GM23338 (cell line): ENCODE measurements around the gene PCIF1. TPM values are rescaled to one million over a fixed set of nuclear protein-coding genes. Genes with fewer than 3 reads are reported as not detected.

ENCODE experiments used
- ATAC-seq: fragments of 200-7000 bp; cut with Tn5 transposase; 3 replicates; pipeline ENCODE4 v1.9.1; 2020
- DNase-seq: peaks from one replicate; pipeline ENCODE4 v3.0.0-alpha.2; 2015; ENCODE audit warnings: low spot score
- H2AFZ ChIP-seq: fragments of 200-600 bp; sonication (generic); 2 replicates; pipeline ENCODE4 v1.8.0; 2016; ENCODE audit warnings: antibody characterized with exemption, mild to moderate bottlenecking, moderate library complexity
- H3F3A ChIP-seq: fragments of 200-600 bp; sonication (generic); replicated peaks from 2 replicates; pipeline ENCODE4 v1.8.0; 2017; ENCODE audit warnings: antibody characterized with exemption, mixed run types, low read depth
- H3K27ac ChIP-seq: fragments of 200-600 bp; sonication (generic); 2 replicates; pipeline ENCODE4 v1.6.1; 2016; ENCODE audit warnings: low read depth
- H3K27me3 ChIP-seq: fragments of 200-600 bp; sonication (generic); 2 replicates; pipeline ENCODE4 v1.8.0; 2016; ENCODE audit warnings: mild to moderate bottlenecking, mixed run types, moderate library complexity; ENCODE audit not compliant: insufficient read depth
- H3K36me3 ChIP-seq: fragments of 200-600 bp; sonication (generic); 2 replicates; pipeline ENCODE4 v1.8.0; 2016; ENCODE audit warnings: mild to moderate bottlenecking; ENCODE audit not compliant: insufficient read depth
- H3K4me1 ChIP-seq: fragments of 200-600 bp; sonication (generic); 2 replicates; pipeline ENCODE4 v1.8.0; 2016; ENCODE audit warnings: mild to moderate bottlenecking, moderate library complexity; ENCODE audit not compliant: insufficient read depth
- H3K4me2 ChIP-seq: fragments of 200-600 bp; sonication (generic); 2 replicates; pipeline ENCODE4 v1.7.1; 2017; ENCODE audit warnings: mixed run types
- H3K4me3 ChIP-seq: fragments of 200-600 bp; sonication (generic); 2 replicates; pipeline ENCODE4 v1.6.1; 2016; ENCODE audit warnings: mixed run types
- H3K79me2 ChIP-seq: fragments of 200-600 bp; sonication (generic); replicated peaks from 2 replicates; pipeline ENCODE4 v1.8.0; 2017; ENCODE audit warnings: mild to moderate bottlenecking; ENCODE audit not compliant: insufficient read depth
- H3K9me2 ChIP-seq: fragments of 200-600 bp; sonication (generic); 2 replicates; pipeline ENCODE4 v1.8.0; 2017; ENCODE audit not compliant: insufficient read depth
- H4K20me1 ChIP-seq: fragments of 200-600 bp; sonication (generic); replicated peaks from 2 replicates; pipeline ENCODE4 v1.8.0; 2017; ENCODE audit warnings: mild to moderate bottlenecking; ENCODE audit not compliant: insufficient read depth
- H3K27ac Mint-ChIP-seq: 2 replicates; pipeline ENCODE4 v1.8.0; 2020; ENCODE audit warnings: inconsistent platforms, mild to moderate bottlenecking, moderate library complexity, mixed read lengths
- H3K27me3 Mint-ChIP-seq: 3 replicates; pipeline ENCODE4 v1.8.0; 2022; ENCODE audit warnings: low read depth, mild to moderate bottlenecking, moderate library complexity, mixed read lengths, inconsistent platforms; ENCODE audit not compliant: insufficient read depth, poor library complexity
- H3K36me3 Mint-ChIP-seq: 3 replicates; pipeline ENCODE4 v1.8.0; 2021; ENCODE audit warnings: low read depth, mild to moderate bottlenecking, inconsistent platforms, moderate library complexity, mixed read lengths
- H3K4me1 Mint-ChIP-seq: 3 replicates; pipeline ENCODE4 v1.8.0; 2020; ENCODE audit warnings: mild to moderate bottlenecking, inconsistent platforms, mixed read lengths
- H3K4me3 Mint-ChIP-seq: 3 replicates; pipeline ENCODE4 v1.8.0; 2021; ENCODE audit warnings: moderate library complexity, mild to moderate bottlenecking, inconsistent platforms, mixed read lengths
- H3K9me3 Mint-ChIP-seq: 3 replicates; pipeline ENCODE4 v1.8.0; 2020; ENCODE audit warnings: moderate library complexity, mild to moderate bottlenecking, inconsistent platforms, mixed read lengths
- EZH2phosphoT487 ChIP-seq: fragments of 200-600 bp; sonication (generic); IDR thresholded peaks from one replicate; pipeline ENCODE4 v1.8.1; 2018; ENCODE audit warnings: antibody characterized with exemption; ENCODE audit not compliant: unreplicated experiment
- NANOG ChIP-seq: IDR thresholded peaks from 2 replicates; pipeline ENCODE4 v1.6.1; 2016; ENCODE audit warnings: antibody characterized with exemption, borderline replicate concordance
- ZNF114 ChIP-seq: fragments of 250-450 bp; sonication (Bioruptor Pico); IDR thresholded peaks from 2 replicates; pipeline ENCODE4 v1.5.0; 2020; ENCODE audit warnings: mild to moderate bottlenecking, moderate library complexity
- ZNF331 ChIP-seq: fragments of 250-450 bp; sonication (Bioruptor Pico); IDR thresholded peaks from 2 replicates; pipeline ENCODE4 v1.5.0; 2020; ENCODE audit warnings: low read depth, mild to moderate bottlenecking, moderate library complexity
- polyA plus RNA-seq: library from polyadenylated mRNA; unstranded; fragments of >200 nt; fragmentation: Nextera tagmentation; extraction: Ambion mirVana; gene quantifications from 2 replicates; pipeline ENCODE4 v1.2.1, GENCODE V29; 2016
- total RNA-seq: library from RNA; depleted of rRNA; stranded (reverse); fragments of >200 nt; shearing (Covaris generic); gene quantifications from 2 replicates; pipeline ENCODE4 v1.2.3, GENCODE V29; 2014
- TF ChIP-seq, protein P1 (sequence below), 2 experiments: fragments of 200-600 bp in 1 of 2; sonication (generic) in 1 of 2; conservative IDR thresholded peaks; 2 replicates each; pipeline versions ENCODE4 v1.5.1 to v1.6.1; 2016 to 2017; ENCODE audit warnings: antibody characterized with exemption in 2 of 2, low read depth in 2 of 2, mild to moderate bottlenecking in 2 of 2, moderate library complexity in 1 of 2
- TF ChIP-seq, protein P2 (sequence below): IDR thresholded peaks from one replicate; pipeline ENCODE4 v1.6.1; 2018; ENCODE audit warnings: antibody characterized with exemption; ENCODE audit not compliant: unreplicated experiment

The PCIF1 gene
- total and polyA plus RNA-seq, 2 experiments from 2014 or later, result 26.1 to 28.3 TPM

DNA sequence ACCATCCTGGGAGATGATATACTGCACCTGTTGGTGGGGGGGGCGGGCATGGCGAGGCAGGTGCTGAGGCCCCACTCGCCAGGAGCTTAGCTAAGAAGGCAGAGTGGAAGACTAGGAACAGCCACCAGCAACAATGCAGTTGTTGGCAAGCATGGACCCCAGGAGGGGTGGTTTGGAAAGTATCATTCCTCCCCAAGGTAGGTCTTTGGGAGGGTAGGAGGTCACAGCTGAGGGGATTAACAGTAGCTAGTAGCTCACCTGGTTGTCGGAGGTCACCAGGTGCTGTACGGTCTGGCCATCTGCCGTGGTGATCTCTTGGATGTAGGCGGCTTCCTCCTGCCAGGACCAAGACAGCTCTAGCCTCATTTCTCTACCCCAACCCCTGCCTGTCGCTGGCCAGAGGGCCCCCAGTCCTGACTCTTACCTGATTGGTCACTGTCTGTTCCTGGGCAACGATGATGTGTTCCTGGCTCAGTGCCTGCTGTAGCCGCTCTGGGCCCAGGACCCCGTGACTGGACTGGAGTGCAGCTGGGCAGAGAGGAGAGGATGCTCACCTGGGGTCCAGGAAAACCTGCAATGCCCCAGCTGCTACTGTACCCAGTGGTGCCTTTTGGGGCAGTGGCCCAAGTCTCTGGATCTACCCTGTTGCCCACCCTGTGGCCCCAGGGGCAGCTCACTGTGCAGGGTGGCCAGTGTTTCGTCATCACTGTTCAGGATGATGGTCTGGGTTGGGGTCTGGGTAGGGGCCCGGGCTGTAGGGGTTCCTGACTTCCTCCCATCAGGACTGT lies 15.3 kb downstream of the PCIF1 start:
- TF ChIP-seq, protein P1, sequence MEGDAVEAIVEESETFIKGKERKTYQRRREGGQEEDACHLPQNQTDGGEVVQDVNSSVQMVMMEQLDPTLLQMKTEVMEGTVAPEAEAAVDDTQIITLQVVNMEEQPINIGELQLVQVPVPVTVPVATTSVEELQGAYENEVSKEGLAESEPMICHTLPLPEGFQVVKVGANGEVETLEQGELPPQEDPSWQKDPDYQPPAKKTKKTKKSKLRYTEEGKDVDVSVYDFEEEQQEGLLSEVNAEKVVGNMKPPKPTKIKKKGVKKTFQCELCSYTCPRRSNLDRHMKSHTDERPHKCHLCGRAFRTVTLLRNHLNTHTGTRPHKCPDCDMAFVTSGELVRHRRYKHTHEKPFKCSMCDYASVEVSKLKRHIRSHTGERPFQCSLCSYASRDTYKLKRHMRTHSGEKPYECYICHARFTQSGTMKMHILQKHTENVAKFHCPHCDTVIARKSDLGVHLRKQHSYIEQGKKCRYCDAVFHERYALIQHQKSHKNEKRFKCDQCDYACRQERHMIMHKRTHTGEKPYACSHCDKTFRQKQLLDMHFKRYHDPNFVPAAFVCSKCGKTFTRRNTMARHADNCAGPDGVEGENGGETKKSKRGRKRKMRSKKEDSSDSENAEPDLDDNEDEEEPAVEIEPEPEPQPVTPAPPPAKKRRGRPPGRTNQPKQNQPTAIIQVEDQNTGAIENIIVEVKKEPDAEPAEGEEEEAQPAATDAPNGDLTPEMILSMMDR (conservative IDR thresholded peaks at IDR 0.05; ENCODE audit: low read depth in 2 of 2), result no peak
- TF ChIP-seq ZNF331 (CRISPR knock-in tag), result no peak
- Histone ChIP-seq H2AFZ (no peak overlapping the region), H3K4me3 (no peak overlapping the region), H3K27me3 (no peaks in the 10 kb centered on the region), H3K4me2 (no peak overlapping the region), H3K9me2 (no peaks in the 10 kb centered on the region), H3K27ac (no peak overlapping the region), H3K36me3 (0 out of 2 replicates have a peak, but pooled peaks cover 4% of the 10 kb centered on the region), H3F3A (no peaks in the 10 kb centered on the region; the same call in 1 of the 2 replicates), H4K20me1 (no peaks in the 10 kb centered on the region; the same call in 1 of the 2 replicates), H3K4me1 (no peaks in the 10 kb centered on the region; the same call in 1 of the 2 replicates), H3K79me2 (no peaks in the 10 kb centered on the region)
- DNase-seq, result no peak
- Mint-ChIP-seq H3K27ac (no peak overlapping the region), H3K36me3 (peaks cover 39% of the 10 kb centered on the region), H3K27me3 (peaks cover 13% of the 10 kb centered on the region), H3K9me3 (no peaks in the 10 kb centered on the region), H3K4me1 (peaks cover 5% of the 10 kb centered on the region; the same call in 2 of the 3 replicates), H3K4me3 (no peak overlapping the region)
- no peak for ATAC-seq

DNA sequence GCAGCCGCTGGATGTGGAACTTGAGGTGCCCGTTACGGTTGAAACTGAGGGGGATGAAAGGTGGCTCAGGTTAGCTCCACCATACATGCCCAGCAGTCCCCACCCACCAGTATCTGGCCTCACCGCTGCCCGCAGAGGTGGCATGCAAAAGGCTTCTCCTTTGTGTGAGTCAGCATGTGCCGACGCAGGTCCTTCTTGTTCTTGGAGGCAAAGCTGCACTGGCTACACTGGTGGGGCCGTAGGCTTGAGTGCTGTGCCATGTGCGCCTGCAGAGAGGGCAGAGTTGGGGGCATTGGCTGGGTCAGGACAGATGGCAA lies 15.8 kb downstream of the PCIF1 start:
- ATAC-seq, result no peak
- Mint-ChIP-seq H3K27ac (no peak overlapping the region), H3K36me3 (peaks cover 33% of the 10 kb centered on the region), H3K4me1 (peaks cover 5% of the 10 kb centered on the region; the same call in 2 of the 3 replicates), H3K4me3 (no peak overlapping the region), H3K9me3 (no peaks in the 10 kb centered on the region), H3K27me3 (peaks cover 13% of the 10 kb centered on the region)
- Histone ChIP-seq H2AFZ (no peak overlapping the region), H3F3A (no peaks in the 10 kb centered on the region), H3K27me3 (no peaks in the 10 kb centered on the region), H3K79me2 (no peaks in the 10 kb centered on the region), H3K9me2 (no peaks in the 10 kb centered on the region), H3K4me1 (no peaks in the 10 kb centered on the region; the same call in 1 of the 2 replicates), H3K27ac (no peak overlapping the region), H4K20me1 (no peaks in the 10 kb centered on the region; the same call in 1 of the 2 replicates), H3K36me3 (no peaks in the 10 kb centered on the region), H3K4me3 (no peak overlapping the region), H3K4me2 (no peak overlapping the region)
- TF ChIP-seq, protein P2, sequence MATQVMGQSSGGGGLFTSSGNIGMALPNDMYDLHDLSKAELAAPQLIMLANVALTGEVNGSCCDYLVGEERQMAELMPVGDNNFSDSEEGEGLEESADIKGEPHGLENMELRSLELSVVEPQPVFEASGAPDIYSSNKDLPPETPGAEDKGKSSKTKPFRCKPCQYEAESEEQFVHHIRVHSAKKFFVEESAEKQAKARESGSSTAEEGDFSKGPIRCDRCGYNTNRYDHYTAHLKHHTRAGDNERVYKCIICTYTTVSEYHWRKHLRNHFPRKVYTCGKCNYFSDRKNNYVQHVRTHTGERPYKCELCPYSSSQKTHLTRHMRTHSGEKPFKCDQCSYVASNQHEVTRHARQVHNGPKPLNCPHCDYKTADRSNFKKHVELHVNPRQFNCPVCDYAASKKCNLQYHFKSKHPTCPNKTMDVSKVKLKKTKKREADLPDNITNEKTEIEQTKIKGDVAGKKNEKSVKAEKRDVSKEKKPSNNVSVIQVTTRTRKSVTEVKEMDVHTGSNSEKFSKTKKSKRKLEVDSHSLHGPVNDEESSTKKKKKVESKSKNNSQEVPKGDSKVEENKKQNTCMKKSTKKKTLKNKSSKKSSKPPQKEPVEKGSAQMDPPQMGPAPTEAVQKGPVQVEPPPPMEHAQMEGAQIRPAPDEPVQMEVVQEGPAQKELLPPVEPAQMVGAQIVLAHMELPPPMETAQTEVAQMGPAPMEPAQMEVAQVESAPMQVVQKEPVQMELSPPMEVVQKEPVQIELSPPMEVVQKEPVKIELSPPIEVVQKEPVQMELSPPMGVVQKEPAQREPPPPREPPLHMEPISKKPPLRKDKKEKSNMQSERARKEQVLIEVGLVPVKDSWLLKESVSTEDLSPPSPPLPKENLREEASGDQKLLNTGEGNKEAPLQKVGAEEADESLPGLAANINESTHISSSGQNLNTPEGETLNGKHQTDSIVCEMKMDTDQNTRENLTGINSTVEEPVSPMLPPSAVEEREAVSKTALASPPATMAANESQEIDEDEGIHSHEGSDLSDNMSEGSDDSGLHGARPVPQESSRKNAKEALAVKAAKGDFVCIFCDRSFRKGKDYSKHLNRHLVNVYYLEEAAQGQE, result no peak
- TF ChIP-seq NANOG, result no peak
- no peak for TF ChIP-seq ZNF114 (CRISPR knock-in tag)
- TF ChIP-seq EZH2phosphoT487, result no peak
- no peak for DNase-seq
